Epithelial cell of proximal tubule (primary cell): ENCODE results near the gene CLEC7A. TPM values are rescaled to one million over a fixed set of nuclear protein-coding genes. Genes with fewer than 3 reads are reported as not detected.

Experiments
- DNase-seq: peaks from one replicate; pipeline ENCODE4 v3.0.0-alpha.2; 2011; ENCODE audit warnings: low read depth
- H3K4me3 ChIP-seq: 2 replicates; pipeline ENCODE4 v1.5.1; 2011; ENCODE audit warnings: low read depth, mild to moderate bottlenecking, low read length
- CTCF ChIP-seq: conservative IDR thresholded peaks from 2 replicates; pipeline ENCODE4 v1.5.1; 2012; ENCODE audit warnings: low read depth, mild to moderate bottlenecking, low read length
- total RNA-seq: library from RNA; depleted of rRNA; stranded (reverse); fragments of >200 nt; gene quantifications from 2 replicates; pipeline ENCODE4 v1.2.3, GENCODE V29; 2015

CLEC7A gene
- total RNA-seq, 1 donor from 2014 or later: not detected

- no peak for DNase-seq
- TF ChIP-seq CTCF: no peak
- H3K4me3 ChIP-seq: no peak overlapping the region
Measured at GRCh38 chr12:10086387-10086786, 43.6 kb downstream of the CLEC7A start.

GRCh38 chr12:10084733-10085132 is 45.3 kb downstream of the CLEC7A start:
- no peak for TF ChIP-seq CTCF
- H3K4me3 ChIP-seq: no peak overlapping the region
- no peak for DNase-seq

GRCh38 chr12:10082117-10082874 is 47.7 kb downstream of the CLEC7A start:
- TF ChIP-seq CTCF: no peak
- H3K4me3 ChIP-seq: no peak overlapping the region
- DNase-seq: no peak

GRCh38 chr12:10075451-10075850 is 54.5 kb downstream of the CLEC7A start:
- TF ChIP-seq CTCF: no peak

GRCh38 chr12:10073261-10073660 is 56.7 kb downstream of the CLEC7A start:
- DNase-seq: no peak
- no peak for TF ChIP-seq CTCF
- no peak overlapping the region for H3K4me3 ChIP-seq

More at GRCh38 chr12:10075451-10075850, 54.5 kb downstream of the CLEC7A start:
- no peak overlapping the region for H3K4me3 ChIP-seq
- DNase-seq: no peak

GRCh38 chr12:10072131-10072530 is 57.9 kb downstream of the CLEC7A start:
- DNase-seq: no peak
- H3K4me3 ChIP-seq: no peak overlapping the region
- TF ChIP-seq CTCF: no peak

- no peak overlapping the region for H3K4me3 ChIP-seq
- no peak for DNase-seq
- TF ChIP-seq CTCF: no peak
Measured at GRCh38 chr12:10070380-10070779, 59.6 kb downstream of the CLEC7A start.
